Measurements from ENCODE around the gene GRIP1.
"Not testable (repeated sequence)": the region's sequence is repeated elsewhere in the genome, so short reads cannot be mapped to it uniquely, and the experiment has no call there.

GRIP1 gene

GRCh38 chr12:66323017-66323416 is 355.9 kb downstream of the GRIP1 start:
- DNase-seq (ENCODE audit: low read depth in 2 of 2): no peak

- no peak for DNase-seq (ENCODE audit: low read depth in 2 of 2)
Observed at GRCh38 chr12:66321435-66321834, 357.4 kb downstream of the GRIP1 start.

DNA sequence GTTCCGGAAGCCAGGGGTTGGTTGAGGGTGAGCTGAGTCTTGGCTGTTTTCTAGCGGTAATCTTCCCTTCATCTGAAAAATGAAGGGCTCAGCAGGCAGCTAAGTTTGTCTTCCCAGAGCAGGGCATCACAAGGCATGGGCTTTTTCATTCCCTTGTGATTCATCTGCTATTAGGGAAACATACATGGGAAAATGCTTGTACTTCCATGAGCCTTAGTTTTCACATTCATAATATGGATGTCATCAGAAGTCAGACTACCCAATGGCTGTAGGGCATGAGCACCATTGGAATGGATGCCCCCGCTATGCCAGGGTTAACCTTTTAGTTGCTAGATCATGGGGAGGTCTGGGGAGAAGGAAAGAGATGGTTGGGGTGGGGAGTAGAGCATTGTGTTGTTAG is 357.9 kb downstream of the GRIP1 start:
- no peak for DNase-seq (ENCODE audit: low read depth in 2 of 2)

GRCh38 chr12:66319266-66319954 is 359.5 kb downstream of the GRIP1 start:
- DNase-seq (ENCODE audit: low read depth in 2 of 2): no peak

GRCh38 chr12:66314278-66314677 is 364.6 kb downstream of the GRIP1 start:
- no peak for DNase-seq (ENCODE audit: low read depth in 2 of 2)

DNA sequence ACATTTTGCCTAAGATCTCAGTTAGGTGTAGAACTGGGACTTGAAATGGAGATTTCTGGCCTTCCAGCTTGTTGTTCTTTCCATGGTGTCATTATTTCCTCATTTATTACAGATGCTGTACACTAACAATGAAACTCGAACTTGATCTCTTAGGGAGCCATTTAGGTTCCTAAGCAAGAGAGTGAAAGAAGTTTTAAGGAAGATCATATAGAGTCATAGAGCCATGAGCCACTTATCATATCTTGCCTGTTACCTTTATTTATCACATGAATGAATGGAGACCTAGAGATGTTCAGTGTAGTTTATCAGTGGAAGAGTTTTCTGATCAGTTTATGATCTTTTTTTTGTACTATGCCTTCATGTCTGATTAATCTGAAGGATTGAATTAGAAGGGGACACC is 366.7 kb downstream of the GRIP1 start:
- DNase-seq (ENCODE audit: low read depth in 2 of 2): no peak

DNA sequence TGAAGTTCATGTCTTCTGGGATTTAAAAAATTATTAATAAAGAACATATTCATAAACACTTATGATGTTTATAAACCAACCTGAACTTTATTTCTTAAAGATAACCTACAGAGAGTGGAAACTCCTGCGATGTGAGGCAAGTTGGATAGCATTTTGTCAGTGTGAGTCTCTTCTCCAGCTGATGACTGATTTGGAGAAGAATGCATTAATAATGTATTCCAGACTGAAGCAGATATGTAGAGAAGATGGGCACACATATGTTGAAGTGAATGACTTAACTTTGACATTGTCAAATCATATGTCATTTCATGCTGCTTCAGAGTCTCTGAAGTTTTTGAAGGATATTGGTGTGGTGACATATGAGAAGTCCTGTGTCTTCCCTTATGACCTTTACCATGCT is 369.3 kb downstream of the GRIP1 start:
- DNase-seq (ENCODE audit: low read depth in 2 of 2): no peak

DNA sequence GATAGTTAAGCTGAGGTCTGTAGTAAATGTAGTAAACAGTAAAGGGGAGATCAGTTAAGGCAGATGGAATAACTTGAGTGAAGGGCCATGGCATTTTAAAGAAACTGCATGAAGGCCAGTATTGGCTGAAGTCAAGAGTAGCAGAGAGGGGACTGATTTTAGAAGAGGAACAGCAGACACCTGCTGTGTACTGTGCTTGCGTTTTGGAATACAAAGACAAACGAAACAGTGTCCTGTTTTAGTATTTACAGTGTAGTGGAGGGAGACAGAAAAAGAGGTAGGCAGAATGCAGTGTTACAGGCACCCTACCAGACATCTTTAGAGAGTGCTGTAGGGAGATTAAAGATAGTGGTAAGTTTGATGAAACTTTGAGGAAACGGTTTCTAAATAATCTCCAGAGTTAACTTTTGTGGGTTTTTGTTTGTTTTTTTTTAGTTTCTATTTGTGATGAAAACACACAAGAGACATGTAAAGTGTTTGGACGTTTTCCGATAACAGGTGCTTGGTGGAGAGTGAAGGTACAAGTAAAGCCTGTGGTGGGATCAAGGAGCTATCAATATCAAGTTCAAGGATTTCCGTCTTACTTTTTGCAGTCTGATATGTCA is 374.5 kb downstream of the GRIP1 start:
- no peak for DNase-seq (ENCODE audit: low read depth in 2 of 2)

DNA sequence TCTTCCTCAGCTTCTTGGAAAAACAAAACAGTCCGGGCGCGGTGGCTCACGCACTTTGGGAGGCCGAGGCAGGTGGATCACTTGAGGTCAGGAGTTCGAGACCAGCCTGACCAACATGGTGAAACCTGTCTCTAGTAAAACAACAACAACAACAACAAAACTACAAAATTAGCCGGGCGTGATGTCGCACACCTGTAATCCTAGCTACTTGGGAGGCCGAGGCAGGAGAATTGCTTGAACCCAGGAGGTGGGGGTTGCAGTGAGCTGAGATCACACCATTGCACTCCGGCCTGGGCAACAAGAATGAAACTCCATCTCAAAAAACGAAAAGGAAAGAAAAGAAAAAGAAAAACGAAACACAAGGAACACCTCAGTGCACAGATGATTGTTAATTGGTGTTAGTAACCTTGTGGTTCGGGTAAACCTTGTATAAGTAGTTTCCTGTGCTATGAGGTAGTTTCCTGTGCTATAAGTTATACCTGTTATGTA is 375.5 kb downstream of the GRIP1 start:
- not testable (repeated sequence) for DNase-seq (ENCODE audit: low read depth in 2 of 2)

- DNase-seq (ENCODE audit: low read depth in 2 of 2): no peak
Observed at GRCh38 chr12:66302827-66303169, 376.1 kb downstream of the GRIP1 start.

DNA sequence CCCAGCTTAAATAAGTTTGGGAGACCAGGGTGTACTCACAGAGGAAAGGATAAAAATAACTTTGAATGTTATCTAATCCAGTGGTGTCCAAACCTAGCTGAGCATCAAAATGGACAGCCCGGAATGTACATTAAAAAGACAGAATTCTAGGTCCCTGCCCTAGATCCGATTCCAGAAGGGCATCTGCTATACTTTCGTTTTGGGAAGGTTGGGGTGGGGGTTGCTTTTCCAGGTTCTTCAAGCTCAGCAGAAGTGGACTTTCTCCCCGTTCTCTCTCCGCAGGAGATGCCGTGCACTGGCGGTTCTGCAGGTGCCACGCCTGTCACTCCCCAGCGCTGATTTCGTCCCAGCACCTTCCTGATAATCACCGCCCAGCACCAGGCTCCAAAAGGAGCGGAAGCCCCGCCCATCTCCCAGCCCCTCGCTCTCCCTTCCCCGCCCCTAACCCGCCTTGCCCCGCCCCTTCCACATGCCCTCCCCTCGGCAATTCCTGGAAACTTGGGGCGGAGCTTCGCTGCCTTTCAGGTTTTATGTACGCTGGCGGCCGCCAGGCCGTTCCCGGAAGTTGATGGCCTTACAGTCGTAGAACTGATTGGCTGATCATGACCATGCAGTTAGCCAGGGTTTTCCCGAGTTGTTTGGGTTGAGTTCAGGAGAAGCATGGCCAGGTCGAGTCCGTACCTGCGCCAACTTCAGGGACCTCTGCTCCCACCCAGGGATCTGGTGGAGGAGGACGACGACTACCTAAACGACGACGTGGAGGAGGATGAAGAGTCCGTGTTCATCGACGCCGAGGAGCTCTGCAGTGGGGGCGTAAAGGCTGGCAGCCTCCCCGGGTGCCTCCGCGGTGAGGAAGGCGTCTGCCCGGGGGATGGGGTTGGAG is 376.7 kb downstream of the GRIP1 start, which contains the start of gene HELB:
Gene HELB, plus strand, starts transcription at position 550 of the 883 bp plus-strand sequence. Its CDS starts 111 bp downstream, at position 661.
- DNase-seq (ENCODE audit: low read depth in 2 of 2): peak; percentile 97 to 98

- DNase-seq (ENCODE audit: low read depth in 2 of 2): no peak
Observed at GRCh38 chr12:66297923-66298322, 381.0 kb downstream of the GRIP1 start.

Data from activated CD4-positive, alpha-beta T cell treated with anti-CD3 and anti-CD28 coated beads for 24 hours (primary cell).